Adrenal gland (tissue), 12 donors: Measurements from ENCODE around the gene ME2. TPM values are rescaled to one million over a fixed set of nuclear protein-coding genes. Genes with fewer than 3 reads are reported as not detected.

Source experiments
- DNase-seq, 7 donors: peaks; one replicate each; pipeline ENCODE4 v3.0.0-alpha.2; 2019 to 2020
- H3K27ac ChIP-seq, 5 donors: fragments of 200-600 bp; sonication (generic) in 4 of 5; 1 replicate in 3 of 5; 2 replicates in 2 of 5; pipeline versions ENCODE4 v1.5.1 to v1.8.0; 2016 to 2020; ENCODE audit warnings: mild to moderate bottlenecking in 1 of 5
- H3K27me3 ChIP-seq: fragments of 200-600 bp; 2 replicates; pipeline ENCODE4 v1.8.0; 2021
- H3K36me3 ChIP-seq, 2 donors: fragments of 200-600 bp; replicated peaks in 1 of 2; 1 replicate in 1 of 2; 2 replicates in 1 of 2; pipeline versions ENCODE4 v1.5.1 to v1.8.0; 2018 to 2022
- H3K4me1 ChIP-seq, 2 donors: fragments of 200-600 bp; replicated peaks in 1 of 2; 1 replicate in 1 of 2; 2 replicates in 1 of 2; pipeline versions ENCODE4 v1.5.1 to v1.8.0; 2018 to 2021
- H3K4me3 ChIP-seq, 4 donors: fragments of 200-600 bp; sonication (generic) in 3 of 4; one replicate each; pipeline ENCODE4 v1.5.1; 2016 to 2018
- H3K9me3 ChIP-seq, 3 donors: fragments of 200-600 bp; sonication (generic) in 1 of 3; replicated peaks in 1 of 3; 1 replicate in 2 of 3; 2 replicates in 1 of 3; pipeline versions ENCODE4 v1.5.1 to v1.8.0; 2016 to 2021
- CTCF ChIP-seq, 6 experiments: fragments of 450-650 bp in 4 of 6; fragments of 200-600 bp in 2 of 6; sonication (generic) in 1 of 6; IDR thresholded peaks; 1 replicate in 5 of 6; 2 replicates in 1 of 6; pipeline versions ENCODE4 v1.5.1 to v1.8.0; 2016 to 2021; ENCODE audit warnings: antibody characterized with exemption in 6 of 6, mild to moderate bottlenecking in 2 of 6, moderate library complexity in 1 of 6
- POLR2A ChIP-seq, 2 donors: fragments of 450-650 bp; IDR thresholded peaks; one replicate each; pipeline ENCODE4 v1.6.1; 2017; ENCODE audit warnings: antibody characterized with exemption in 2 of 2, mild to moderate bottlenecking in 2 of 2, moderate library complexity in 1 of 2
- WGBS, 4 donors: extraction: QIAGEN DNeasy Blood & Tissue Kit in 2 of 4; methylation state at CpG; one replicate each; pipeline versions ENCODE4 v1.1.5 to v1.1.7; 2013 to 2017; 5-methylcytosine and 5-hydroxymethylcytosine counted together
- intact Hi-C, 2 donors: fragments of 100-400 bp; cut with DNase I; formaldehyde crosslinking; loops; one replicate each; pipeline versions ENCODE4 v1.14.1 to v1.15.0; 2022 to 2023
- polyA plus RNA-seq, 3 donors: library from polyadenylated mRNA; stranded (reverse); fragments of 200-250 nt in 2 of 3; fragments of 350-450 nt in 1 of 3; fragmentation: Illumina TruSeq in 1 of 3; extraction: RNeasy Lipid Tissue Mini Kit (QIAGEN cat#74804) in 1 of 3; gene quantifications; one replicate each; pipeline ENCODE4 v1.2.3, GENCODE V29; 2013 to 2014
- total RNA-seq, 9 donors: library from RNA; depleted of rRNA in 4 of 9; stranded (reverse); fragments of >200 nt in 4 of 9; fragments of 120-200 nt in 1 of 9; fragmentation: NEBNext Ultra II Directional in 1 of 9; extraction: Animal tissue kit (Norgen Biotek cat#: 25700) in 1 of 9; gene quantifications; one replicate each; pipeline versions ENCODE4 v1.1.0 to v1.2.4, GENCODE V29; 2013 to 2023
- donor health status: healthy with polysubstance abuse.
- donor health status: Bipolar disorder and iron deficiency.
- donor health status: DM: yes; HTN: yes; CAD: no.
- donor health status: DM: no; HTN: no; CAD: no.
- donor health status: DM: no; HTN: no; CAD: no.
- donor health status: DM: yes; HTN: yes; CAD: no.

Gene ME2
- total and polyA plus RNA-seq, 12 donors: 17.9 to 133 (median 60.4) TPM

- no peaks in the 10 kb centered on the region for H3K27me3 ChIP-seq
- DNase-seq: no peak
- no peaks in the 10 kb centered on the region for H3K9me3 ChIP-seq
- H3K4me3 ChIP-seq: no peak overlapping the region
- WGBS, 4 donors: 77 to 84% (median 80%) methylated on average over 7 of the region's 7 CpGs
- peaks cover 0 to 16% of the 10 kb centered on the region in 2 donors for H3K4me1 ChIP-seq
- peak overlapping the region in 1 of 5 donors; percentile 62 for H3K27ac ChIP-seq
- intact Hi-C loops: no loop called here
- TF ChIP-seq CTCF (IDR thresholded peaks at IDR 0.05) (no peak), POLR2A (IDR thresholded peaks at IDR 0.05) (no peak)
- H3K36me3 ChIP-seq: no peaks in the 10 kb centered on the region
Measured at GRCh38 chr18:50848061-50848551, 30.8 kb upstream of the ME2 start.

GRCh38 chr18:50848991-50849390 lies 29.9 kb upstream of the ME2 start:
- intact Hi-C loops: no loop called here
- DNase-seq: no peak
- peaks cover 0 to 22% of the 10 kb centered on the region in 2 donors for H3K4me1 ChIP-seq
- 66 to 91% (median 80%) methylated on average over 1 of the region's 1 CpG for WGBS, 4 donors
- H3K27me3 ChIP-seq: no peaks in the 10 kb centered on the region
- H3K4me3 ChIP-seq: no peak overlapping the region
- no peaks in the 10 kb centered on the region for H3K36me3 ChIP-seq
- TF ChIP-seq CTCF (IDR thresholded peaks at IDR 0.05) (no peak), POLR2A (IDR thresholded peaks at IDR 0.05) (no peak)
- peak overlapping the region in 2 of 5 donors; percentile 62 to 69 for H3K27ac ChIP-seq
- H3K9me3 ChIP-seq: no peaks in the 10 kb centered on the region

GRCh38 chr18:50849419-50849821 lies 29.5 kb upstream of the ME2 start:
- no peak for DNase-seq
- H3K4me1 ChIP-seq: peaks cover 0 to 18% of the 10 kb centered on the region in 2 donors
- 54 to 62% (median 58%) methylated on average over 3 of the region's 3 CpGs for WGBS, 4 donors
- TF ChIP-seq CTCF (IDR thresholded peaks at IDR 0.05) (no peak), POLR2A (IDR thresholded peaks at IDR 0.05) (no peak)
- no peak overlapping the region for H3K4me3 ChIP-seq
- peak overlapping the region in 1 of 5 donors; percentile 69 for H3K27ac ChIP-seq
- no peaks in the 10 kb centered on the region for H3K27me3 ChIP-seq
- H3K9me3 ChIP-seq: no peaks in the 10 kb centered on the region
- intact Hi-C loops: no loop called here
- no peaks in the 10 kb centered on the region for H3K36me3 ChIP-seq

- no peaks in the 10 kb centered on the region for H3K27me3 ChIP-seq
- no peaks in the 10 kb centered on the region for H3K9me3 ChIP-seq
- H3K4me1 ChIP-seq: peaks cover 0 to 14% of the 10 kb centered on the region in 2 donors
- TF ChIP-seq POLR2A (IDR thresholded peaks at IDR 0.05) (no peak), CTCF (IDR thresholded peaks at IDR 0.05) (no peak)
- no peak overlapping the region for H3K4me3 ChIP-seq
- no peaks in the 10 kb centered on the region for H3K36me3 ChIP-seq
- H3K27ac ChIP-seq: peak overlapping the region in 1 of 5 donors; percentile 69
- no peak for DNase-seq
- WGBS, 4 donors: 86 to 94% (median 87%) methylated on average over 5 of the region's 5 CpGs
- intact Hi-C loops: no loop called here
Measured at GRCh38 chr18:50850307-50851065, 28.4 kb upstream of the ME2 start.
